Dermis microvascular lymphatic vessel endothelial cell (primary cell): ENCODE measurements around the gene TARS2. TPM values are rescaled to one million over a fixed set of nuclear protein-coding genes. Genes with fewer than 3 reads are reported as not detected.

ENCODE experiments used
- DNase-seq, 2 donors: peaks; one replicate each; pipeline versions ENCODE4 v3.0.0 to v3.0.0-alpha.2; 2010; ENCODE audit warnings: low read depth in 2 of 2
- total RNA-seq: library from RNA; depleted of rRNA; stranded (reverse); fragments of >200 nt; gene quantifications from 2 replicates; pipeline ENCODE4 v1.2.1, GENCODE V29; 2014

TARS2 gene, protein sequence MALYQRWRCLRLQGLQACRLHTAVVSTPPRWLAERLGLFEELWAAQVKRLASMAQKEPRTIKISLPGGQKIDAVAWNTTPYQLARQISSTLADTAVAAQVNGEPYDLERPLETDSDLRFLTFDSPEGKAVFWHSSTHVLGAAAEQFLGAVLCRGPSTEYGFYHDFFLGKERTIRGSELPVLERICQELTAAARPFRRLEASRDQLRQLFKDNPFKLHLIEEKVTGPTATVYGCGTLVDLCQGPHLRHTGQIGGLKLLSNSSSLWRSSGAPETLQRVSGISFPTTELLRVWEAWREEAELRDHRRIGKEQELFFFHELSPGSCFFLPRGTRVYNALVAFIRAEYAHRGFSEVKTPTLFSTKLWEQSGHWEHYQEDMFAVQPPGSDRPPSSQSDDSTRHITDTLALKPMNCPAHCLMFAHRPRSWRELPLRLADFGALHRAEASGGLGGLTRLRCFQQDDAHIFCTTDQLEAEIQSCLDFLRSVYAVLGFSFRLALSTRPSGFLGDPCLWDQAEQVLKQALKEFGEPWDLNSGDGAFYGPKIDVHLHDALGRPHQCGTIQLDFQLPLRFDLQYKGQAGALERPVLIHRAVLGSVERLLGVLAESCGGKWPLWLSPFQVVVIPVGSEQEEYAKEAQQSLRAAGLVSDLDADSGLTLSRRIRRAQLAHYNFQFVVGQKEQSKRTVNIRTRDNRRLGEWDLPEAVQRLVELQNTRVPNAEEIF
- 9.5 and 15.4 TPM in 2 replicates for total RNA-seq

- peak; percentile 98 to 99 for DNase-seq
Measured at GRCh38 chr1:150486966-150487762, at the start of gene TARS2. Gene TARS2 (plus strand): TSS chr1:150487419. CDS start chr1:150487451, 32 bp downstream.

- no peak for DNase-seq
Measured at GRCh38 chr1:150441121-150441520, 46.1 kb upstream of the TARS2 start.

DNA sequence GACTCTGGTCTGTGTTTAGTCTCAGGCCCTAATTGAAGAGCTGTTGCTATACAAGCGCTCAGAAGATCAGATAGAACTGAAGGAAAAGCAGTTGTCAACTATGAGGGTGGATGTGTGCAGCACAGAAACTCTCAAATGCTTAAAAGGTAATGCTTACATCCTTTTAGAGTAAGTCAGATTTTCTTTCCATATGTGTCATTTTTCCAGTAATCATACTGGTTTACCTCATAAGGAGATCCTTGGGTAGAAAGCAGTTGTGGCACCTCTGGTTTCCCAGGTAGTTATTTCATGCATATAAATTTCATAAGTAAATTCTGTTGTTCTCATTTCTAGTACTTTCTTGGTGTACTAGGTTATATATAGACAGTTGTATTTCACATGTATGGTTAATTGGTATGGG is 43.0 kb upstream of the TARS2 start:
- DNase-seq: no peak

GRCh38 chr1:150456146-150456647 is 31.0 kb upstream of the TARS2 start:
- DNase-seq: no peak

DNA sequence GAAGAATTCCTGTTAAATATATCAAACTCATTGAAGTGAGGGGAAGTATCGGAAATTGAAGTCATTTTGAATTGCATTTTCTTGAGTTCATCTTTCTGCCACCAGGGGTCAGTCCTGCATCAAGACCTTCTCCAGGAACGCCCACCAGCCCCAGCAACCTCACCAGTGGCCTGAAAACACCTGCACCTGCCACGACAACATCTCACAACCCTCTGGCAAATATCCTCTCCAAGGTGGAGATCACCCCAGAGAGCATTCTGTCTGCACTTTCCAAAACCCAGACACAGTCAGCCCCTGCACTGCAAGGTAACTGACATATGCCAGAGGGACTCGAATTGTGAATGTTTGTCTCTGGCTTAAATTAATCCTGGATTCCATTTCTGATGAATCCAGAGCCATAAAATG is 22.8 kb upstream of the TARS2 start:
- DNase-seq: peak; percentile 45 to 72

- no peak for DNase-seq
Measured at GRCh38 chr1:150466964-150467363, 20.3 kb upstream of the TARS2 start.

GRCh38 chr1:150469291-150469690 is 17.9 kb upstream of the TARS2 start:
- no peak for DNase-seq

GRCh38 chr1:150472601-150473200 is 14.5 kb upstream of the TARS2 start:
- DNase-seq: no peak

DNA sequence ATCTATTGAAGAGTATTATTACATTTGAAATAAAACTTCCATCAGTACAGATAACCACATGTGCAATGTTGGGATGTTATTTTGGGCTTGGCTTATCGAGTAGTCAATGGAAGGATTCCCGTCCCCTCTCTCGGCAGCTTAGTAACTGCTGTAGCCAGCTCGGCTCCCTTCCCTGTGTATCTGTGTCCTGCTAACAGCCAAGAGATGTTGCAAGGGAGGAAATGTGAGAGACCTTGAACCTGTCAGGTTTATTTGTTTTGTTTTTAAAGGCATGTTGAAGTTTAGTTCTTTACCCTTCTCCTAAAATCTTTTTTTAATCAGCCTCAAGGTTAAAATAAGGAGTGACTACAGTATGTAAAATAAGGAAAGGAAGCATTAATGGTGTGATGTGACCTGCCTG is 13.6 kb upstream of the TARS2 start:
- no peak for DNase-seq

GRCh38 chr1:150474869-150475268 is 12.3 kb upstream of the TARS2 start:
- no peak for DNase-seq

DNA sequence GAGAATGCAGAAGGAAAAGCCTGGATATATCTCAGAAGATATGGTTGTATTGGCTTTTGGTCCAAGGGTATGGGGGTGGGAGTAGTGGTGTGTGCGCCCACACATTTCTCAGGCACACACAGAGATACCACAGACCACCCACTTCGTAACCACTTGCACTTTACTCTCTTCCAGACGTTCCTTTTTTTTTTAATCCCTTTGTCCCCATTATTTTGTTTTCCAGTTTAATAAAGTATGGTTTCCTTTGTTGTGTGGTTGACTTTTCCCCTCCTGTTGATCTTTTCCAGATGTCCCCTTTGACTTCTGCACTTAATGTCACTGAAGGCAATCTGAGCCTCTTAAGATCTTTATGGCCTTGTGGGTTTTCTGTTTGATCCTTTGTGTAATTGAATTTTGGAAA is 10.5 kb upstream of the TARS2 start:
- no peak for DNase-seq

GRCh38 chr1:150477320-150477719 is 9.9 kb upstream of the TARS2 start:
- no peak for DNase-seq

DNA sequence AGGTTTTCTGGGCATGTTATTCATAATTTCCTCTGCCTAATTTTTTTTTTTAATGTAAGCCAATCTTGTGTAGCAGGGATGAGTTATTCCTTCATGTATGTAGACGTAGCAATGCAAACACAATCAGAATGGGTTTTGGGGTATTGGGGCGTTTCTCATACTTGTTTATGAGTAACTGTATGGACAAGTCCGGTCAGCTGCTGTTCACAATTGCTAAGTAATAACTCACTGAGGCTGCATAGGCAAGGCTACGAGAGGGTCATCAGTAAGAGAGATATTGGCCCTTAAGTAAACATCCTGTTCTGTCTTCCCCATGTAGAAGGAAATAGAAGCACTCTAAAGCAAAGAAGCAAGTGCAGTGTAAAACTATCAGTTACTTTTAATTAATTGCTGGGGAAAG is 9.5 kb upstream of the TARS2 start:
- DNase-seq: peak in 1 of 2 donors; percentile 21

GRCh38 chr1:150479370-150479769 is 7.8 kb upstream of the TARS2 start:
- no peak for DNase-seq

GRCh38 chr1:150479927-150480352 is 7.3 kb upstream of the TARS2 start:
- no peak for DNase-seq

GRCh38 chr1:150484431-150484830 is 2.8 kb upstream of the TARS2 start:
- no peak for DNase-seq

DNA sequence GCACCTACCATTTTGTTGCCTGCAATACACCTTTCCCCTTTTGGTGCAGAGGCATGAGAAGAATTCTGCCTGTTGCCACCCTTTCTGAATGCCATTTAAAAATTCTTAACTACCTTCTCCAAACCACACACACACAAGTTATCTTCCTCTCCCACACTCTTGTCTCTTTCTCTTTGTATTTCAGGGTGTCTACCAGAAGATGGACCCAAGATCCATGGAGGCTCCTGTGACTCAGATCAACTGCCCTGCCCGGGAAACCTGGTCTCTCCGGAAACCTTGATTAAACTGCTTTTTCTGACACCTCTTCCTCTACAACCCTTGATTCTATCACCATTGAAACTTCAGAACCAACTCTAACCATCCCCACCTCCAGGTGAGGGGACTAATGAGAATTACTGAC is 2.4 kb upstream of the TARS2 start:
- DNase-seq: peak in 1 of 2 donors; percentile 13

DNA sequence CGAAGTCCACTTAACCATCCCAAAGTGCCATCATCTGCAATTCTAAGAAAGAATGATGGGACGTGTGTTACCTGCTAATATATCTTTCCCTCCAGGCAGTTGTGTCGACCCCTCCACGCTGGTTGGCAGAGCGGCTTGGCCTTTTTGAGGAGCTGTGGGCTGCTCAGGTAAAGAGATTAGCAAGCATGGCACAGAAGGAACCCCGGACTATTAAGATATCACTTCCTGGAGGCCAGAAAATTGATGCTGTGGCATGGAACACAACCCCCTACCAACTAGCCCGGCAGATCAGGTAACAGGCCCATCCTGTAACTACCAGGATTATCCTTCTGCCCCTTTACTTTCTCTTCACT is 520 bp downstream of the TARS2 start:
- no peak for DNase-seq

DNA sequence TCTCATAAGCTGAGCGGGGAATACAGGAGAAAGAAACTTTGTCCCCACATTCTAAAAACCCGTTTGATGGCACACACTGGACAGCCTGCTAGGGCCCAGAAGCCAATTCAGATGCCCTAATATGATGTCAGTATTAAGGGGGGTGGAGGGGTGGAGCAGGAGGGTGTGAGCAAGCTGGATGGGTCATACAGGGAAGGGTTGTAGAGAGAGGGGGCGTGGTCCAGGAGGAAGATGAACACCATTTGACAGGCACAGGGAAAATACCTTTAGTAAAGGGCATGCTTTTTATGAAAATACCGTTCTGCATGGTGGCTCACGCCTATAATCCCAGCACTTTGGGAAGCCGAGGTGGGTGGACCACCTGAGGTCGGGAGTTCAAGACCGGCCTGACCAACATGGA is 6.0 kb downstream of the TARS2 start:
- no peak for DNase-seq

DNA sequence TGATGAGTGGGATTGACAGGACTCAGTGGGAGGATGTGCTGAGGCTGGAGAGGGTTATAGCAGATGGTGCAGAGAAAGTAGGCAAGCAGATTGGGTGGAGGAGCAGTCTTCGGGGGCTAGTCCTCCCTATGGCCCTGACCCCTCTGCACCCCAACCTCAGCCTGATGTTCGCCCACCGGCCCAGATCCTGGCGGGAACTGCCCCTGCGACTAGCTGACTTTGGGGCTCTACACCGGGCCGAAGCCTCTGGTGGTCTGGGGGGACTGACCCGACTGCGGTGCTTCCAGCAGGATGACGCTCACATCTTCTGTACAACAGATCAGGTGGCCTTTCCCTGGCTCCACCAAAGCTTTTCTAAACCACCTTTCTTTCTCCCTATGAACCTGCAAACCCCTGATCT is 11.1 kb downstream of the TARS2 start:
- no peak for DNase-seq

DNA sequence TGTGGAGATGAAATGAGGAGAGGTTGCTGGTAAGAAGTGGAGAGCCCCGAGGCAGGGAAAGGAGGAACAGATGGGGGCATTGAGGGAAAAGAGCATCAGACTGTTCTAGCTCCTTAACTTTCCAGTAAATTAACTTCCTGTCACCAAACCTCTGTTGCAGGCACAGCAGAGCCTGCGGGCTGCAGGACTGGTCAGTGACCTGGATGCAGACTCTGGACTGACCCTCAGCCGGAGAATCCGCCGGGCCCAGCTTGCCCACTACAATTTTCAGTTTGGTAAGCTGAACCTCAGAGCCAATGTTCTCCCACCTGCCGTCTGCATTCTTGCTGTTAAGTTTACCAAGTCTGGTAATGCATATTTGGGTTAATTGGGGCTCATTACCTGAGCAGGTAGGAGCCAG is 18.2 kb downstream of the TARS2 start:
- no peak for DNase-seq
